HepG2 (cell line): ENCODE measurements around the gene NR1H3. TPM values are rescaled to one million over a fixed set of nuclear protein-coding genes. Genes with fewer than 3 reads are reported as not detected.

Source experiments
- ATAC-seq: fragments of 200-7000 bp; cut with Tn5 transposase; 3 replicates; pipeline ENCODE4 v1.9.1; 2020; ENCODE audit warnings: mild to moderate bottlenecking, moderate library complexity
- BruUV-seq: library from RNA; stranded (reverse); fragments of 400-500 nt; replicated peaks from 2 replicates; lab custom pipeline; 2021; lab: Mats Ljungman, UMichigan
- CTCF ChIA-PET: fragments of 300-600 bp; formaldehyde crosslinking; extraction: SDS; loops from one replicate; lab custom pipeline; 2021; ENCODE audit warnings: low total read pairs, inconsistent platforms, low intra/inter-chr PET ratio; lab: Yijun Ruan, JAX
- POLR2A ChIA-PET: fragments of 350-600 bp; sonication (Branson Sonifier 250); formaldehyde crosslinking; loops from one replicate; lab custom pipeline; 2020; ENCODE audit warnings: antibody characterized with exemption, inconsistent platforms; lab: Yijun Ruan, JAX
- DNase-seq: peaks from one replicate; pipeline ENCODE4 v3.0.0-alpha.2; 2015; ENCODE audit warnings: low spot score
- FAIRE-seq: peaks from 3 replicates; lab custom pipeline; 2011; peaks lifted over from hg19 to GRCh38; lab: Jason Lieb, UNC
- H2AFZ ChIP-seq: one replicate; pipeline ENCODE4 v1.6.1; 2011; ENCODE audit warnings: low read length, inconsistent platforms
- H3K27ac ChIP-seq: fragments of 300-600 bp; 3 replicates; pipeline ENCODE4 v1.8.0; 2011; ENCODE audit warnings: mixed run types, mild to moderate bottlenecking, mixed read lengths, low read length, inconsistent platforms; ENCODE audit not compliant: insufficient read depth; ENCODE audit errors: extremely low read length
- H3K27me3 ChIP-seq, 2 experiments: fragments of 200-600 bp in 1 of 2; 2 replicates in 1 of 2; 3 replicates in 1 of 2; pipeline versions ENCODE4 v1.6.0 to v1.8.0; 2011; ENCODE audit warnings: low read length in 2 of 2, mild to moderate bottlenecking in 2 of 2, moderate library complexity in 2 of 2, inconsistent platforms in 1 of 2; ENCODE audit not compliant: insufficient read depth in 2 of 2, control insufficient read depth in 1 of 2
- H3K36me3 ChIP-seq, 2 experiments: fragments of 200-600 bp in 1 of 2; replicated peaks in 1 of 2; 2 replicates in 1 of 2; 3 replicates in 1 of 2; pipeline versions ENCODE4 v1.5.1 to v1.8.0; 2011; ENCODE audit warnings: low read length in 2 of 2, inconsistent platforms in 1 of 2; ENCODE audit not compliant: insufficient read depth in 2 of 2, control insufficient read depth in 1 of 2
- H3K4me1 ChIP-seq: 2 replicates; pipeline ENCODE4 v1.5.1; 2012; ENCODE audit warnings: low read length, inconsistent platforms; ENCODE audit not compliant: insufficient read depth
- H3K4me2 ChIP-seq: 2 replicates; pipeline ENCODE4 v1.6.0; 2011; ENCODE audit warnings: low read depth, low read length, inconsistent platforms
- H3K4me3 ChIP-seq, 3 experiments: fragments of 200-600 bp in 1 of 3; sonication (generic), shearing (Covaris generic) in 1 of 3; replicated peaks in 1 of 3; 2 replicates each; pipeline ENCODE4 v1.5.1; 2011 to 2016; ENCODE audit warnings: low read length in 3 of 3, inconsistent platforms in 2 of 3, low read depth in 2 of 3, mild to moderate bottlenecking in 2 of 3, control low read depth in 1 of 3, mixed read lengths in 1 of 3; ENCODE audit not compliant: insufficient read depth in 1 of 3
- H3K79me2 ChIP-seq: one replicate; pipeline ENCODE4 v1.6.1; 2011; ENCODE audit warnings: low read length, inconsistent platforms; ENCODE audit not compliant: insufficient read depth
- H3K9ac ChIP-seq: 2 replicates; pipeline ENCODE4 v1.6.0; 2011; ENCODE audit warnings: mild to moderate bottlenecking, low read depth, low read length, inconsistent platforms; ENCODE audit not compliant: insufficient read depth
- H3K9me3 ChIP-seq: 2 replicates; pipeline ENCODE4 v1.5.1; 2012; ENCODE audit warnings: mild to moderate bottlenecking, low read length
- H4K20me1 ChIP-seq: 2 replicates; pipeline ENCODE4 v1.6.0; 2011; ENCODE audit warnings: inconsistent platforms, mild to moderate bottlenecking, low read length, moderate library complexity; ENCODE audit not compliant: insufficient read depth
- BCL3 ChIP-seq: sonication (generic); formaldehyde crosslinking; IDR thresholded peaks from 2 replicates; pipeline ENCODE4 v1.5.1; 2020; ENCODE audit warnings: mild to moderate bottlenecking, missing genetic modification reagents, moderate library complexity
- FLYWCH1 ChIP-seq: sonication (generic); formaldehyde crosslinking; IDR thresholded peaks from 2 replicates; pipeline ENCODE4 v1.8.1; 2023; ENCODE audit warnings: mild to moderate bottlenecking, missing genetic modification reagents
- FOXO1 ChIP-seq: sonication (generic); formaldehyde crosslinking; IDR thresholded peaks from 2 replicates; pipeline ENCODE4 v1.4.0; 2020; ENCODE audit warnings: missing genetic modification reagents
- GATA4 ChIP-seq: sonication (generic); IDR thresholded peaks from 2 replicates; pipeline ENCODE4 v1.6.1; 2016; ENCODE audit warnings: antibody characterized with exemption, low read depth, borderline replicate concordance
- IRF9 ChIP-seq: sonication (generic); formaldehyde crosslinking; IDR thresholded peaks from 2 replicates; pipeline ENCODE4 v1.8.0; 2022; ENCODE audit warnings: missing genetic modification reagents, mild to moderate bottlenecking, borderline replicate concordance
- KDM4B ChIP-seq: sonication (generic); formaldehyde crosslinking; IDR thresholded peaks from 2 replicates; pipeline ENCODE4 v1.4.0; 2020; ENCODE audit warnings: missing genetic modification reagents
- KDM5B ChIP-seq: sonication (generic); formaldehyde crosslinking; IDR thresholded peaks from 2 replicates; pipeline ENCODE4 v1.4.0; 2020; ENCODE audit warnings: missing genetic modification reagents, mild to moderate bottlenecking, borderline replicate concordance
- NFIB ChIP-seq: sonication (generic); formaldehyde crosslinking; IDR thresholded peaks from 2 replicates; pipeline ENCODE4 v1.9.0; 2021; ENCODE audit warnings: missing genetic modification reagents, mild to moderate bottlenecking, borderline replicate concordance
- SP5 ChIP-seq: IDR thresholded peaks from 2 replicates; pipeline ENCODE4 v1.6.1; 2016; ENCODE audit warnings: low read depth, borderline replicate concordance
- STAG1 ChIP-seq: sonication (generic); formaldehyde crosslinking; IDR thresholded peaks from 2 replicates; pipeline ENCODE4 v1.4.0; 2020; ENCODE audit warnings: missing genetic modification reagents
- TAF15 ChIP-seq: fragments of 200-400 bp; formaldehyde crosslinking; IDR thresholded peaks from one replicate; pipeline ENCODE4 v1.6.1; 2018; ENCODE audit warnings: mild to moderate bottlenecking, low read depth, low read length; ENCODE audit not compliant: poor library complexity, severe bottlenecking
- TERF1 ChIP-seq: sonication (generic); formaldehyde crosslinking; IDR thresholded peaks from 2 replicates; pipeline ENCODE4 v1.8.0; 2022; ENCODE audit warnings: mild to moderate bottlenecking, missing genetic modification reagents, moderate library complexity
- TFDP2 ChIP-seq: sonication (generic); formaldehyde crosslinking; IDR thresholded peaks from 2 replicates; pipeline ENCODE4 v1.4.0; 2020; ENCODE audit warnings: missing genetic modification reagents
- ZBTB34 ChIP-seq: sonication (generic); formaldehyde crosslinking; IDR thresholded peaks from 2 replicates; pipeline ENCODE4 v1.8.0; 2022; ENCODE audit warnings: mild to moderate bottlenecking, missing genetic modification reagents
- ZFP36 ChIP-seq: fragments of 150-350 bp; IDR thresholded peaks from 2 replicates; pipeline ENCODE4 v1.6.1; 2018; ENCODE audit warnings: borderline replicate concordance, low read length, low read depth; ENCODE audit not compliant: partially characterized antibody
- ZMAT3 ChIP-seq: sonication (generic); formaldehyde crosslinking; conservative IDR thresholded peaks from 2 replicates; pipeline ENCODE4 v1.7.0; 2021; ENCODE audit warnings: missing genetic modification reagents
- ZNF354B ChIP-seq: sonication (generic); formaldehyde crosslinking; IDR thresholded peaks from 2 replicates; pipeline ENCODE4 v1.8.0; 2022; ENCODE audit warnings: mild to moderate bottlenecking, missing genetic modification reagents
- ZNF616 ChIP-seq: sonication (generic); formaldehyde crosslinking; IDR thresholded peaks from 2 replicates; pipeline ENCODE4 v1.5.0; 2020; ENCODE audit warnings: low read depth, mild to moderate bottlenecking, missing genetic modification reagents
- WGBS: methylation state at CpG from one replicate; pipeline ENCODE4 v1.1.6; 2017; ENCODE audit warnings: low lambda C conversion rate; 5-methylcytosine and 5-hydroxymethylcytosine counted together
- in situ Hi-C: cut with HindIII; loops from 2 replicates; pipeline ENCODE4 v1.10.0; 2017; ENCODE audit warnings: low pct_unique_long_range_greater_than_20kb; ENCODE audit not compliant: extremely low pct_ligation_motif_present
- intact Hi-C: fragments of 100-400 bp; cut with micrococcal nuclease; formaldehyde crosslinking; loops from one replicate; pipeline ENCODE4 v1.10.0; 2022; ENCODE audit not compliant: unreplicated experiment
- polyA plus RNA-seq, 8 experiments: library from polyadenylated mRNA; depleted of rRNA in 3 of 8; stranded (reverse) in 7 of 8; unstranded in 1 of 8; fragments of >200 nt; fragmentation: Illumina TruSeq in 4 of 8; extraction: Trizol in 4 of 8; gene quantifications; 2 replicates each; pipeline versions ENCODE4 v1.2.1 to v1.2.3, GENCODE V29; 2011 to 2016; ENCODE audit warnings: low read depth in 4 of 8, missing spikeins in 1 of 8, mixed read lengths in 1 of 8; ENCODE audit not compliant: insufficient read depth in 1 of 8
- total RNA-seq, 5 experiments: library from RNA; depleted of rRNA; stranded (reverse); fragments of >200 nt; fragmentation: Illumina TruSeq; extraction: Trizol; gene quantifications; 2 replicates each; pipeline ENCODE4 v1.2.3, GENCODE V29; 2016; ENCODE audit warnings: low read depth in 1 of 5

The NR1H3 gene
- total and polyA plus RNA-seq, 2 of the 13 experiments (the other 11 are each of a cell fraction or from before 2014, with no cell fraction given), result 41.8 to 102 TPM

- TSS peak; percentile 81 for BruUV-seq
- Histone ChIP-seq H4K20me1 (no peaks in the 10 kb centered on the region), H3K36me3 (peaks cover 6 to 16% of the 10 kb centered on the region in 2 experiments; a peak in 3 of 5 replicates), H3K27me3 (no peaks in the 10 kb centered on the region; a peak in 1 of 5 replicates), H3K9ac (peak overlapping the region; percentile 84), H3K27ac (peak overlapping the region; percentile 94), H3K9me3 (no peaks in the 10 kb centered on the region), H2AFZ (no peak overlapping the region), H3K79me2 (peaks cover 39% of the 10 kb centered on the region), H3K4me1 (peaks cover 69% of the 10 kb centered on the region), H3K4me3 (peak overlapping the region; percentile 69 to 92 (median 85)), H3K4me2 (peak overlapping the region; percentile 88)
- intact Hi-C loops (no loop called here), in situ Hi-C loops (loop anchor here (5.0 kb wide), 1 partner anchor 71 kb away; the partner anchor contains the start of gene ARFGAP2)
- ATAC-seq (peak; percentile 38), DNase-seq (no peak), FAIRE-seq (no peak)
- POLR2A ChIA-PET, result interaction anchor here (0.9 to 4.1 kb wide), 19 partner anchors 10 to 654 kb away, joined by 3 to 106 read pairs (median 11); partner anchors contain the start of genes AMBRA1, ARFGAP2, CSTPP1 and DDB2
- 3% methylated on average over 6 of the region's 7 CpGs for WGBS
- CTCF ChIA-PET, result no interaction called here
- TF ChIP-seq ZFP36 (no peak), ZBTB34 (CRISPR knock-in tag) (0 out of 2 replicates have a peak, but pooled peaks have one; percentile 11), NFIB (CRISPR knock-in tag) (no peak), KDM4B (CRISPR knock-in tag) (no peak), GATA4 (no peak), SP5 (CRISPR knock-in tag) (no peak), ZMAT3 (CRISPR knock-in tag) (no peak), KDM5B (CRISPR knock-in tag) (no peak), ZNF616 (CRISPR knock-in tag) (no peak), STAG1 (CRISPR knock-in tag) (no peak), ZNF354B (no peak), FLYWCH1 (CRISPR knock-in tag) (0 out of 2 replicates have a peak, but pooled peaks have one; percentile 51), FOXO1 (CRISPR knock-in tag) (no peak), TERF1 (CRISPR knock-in tag) (no peak), IRF9 (CRISPR knock-in tag) (no peak), BCL3 (CRISPR knock-in tag) (no peak), TFDP2 (no peak), TAF15 (no peak)
Measured at GRCh38 chr11:47248304-47248663, 9.5 kb upstream of the NR1H3 start.
